ENCODE results near the gene ABCC1.
"Not testable (repeated sequence)": the region's sequence is repeated elsewhere in the genome, so short reads cannot be mapped to it uniquely, and the experiment has no call there.

Gene ABCC1

GRCh38 chr16:15949210-15950160 lies at the start of gene ABCC1:
ABCC1 (plus strand) TSS chr16:15949616; CDS start chr16:15949752, 136 bp downstream.
- peak; percentile 55 to 66 for DNase-seq (ENCODE audit: low read depth in 2 of 2)

GRCh38 chr16:15900357-15900756 lies 49.1 kb upstream of the ABCC1 start:
- DNase-seq (ENCODE audit: low read depth in 2 of 2): no peak

GRCh38 chr16:15900901-15901500 lies 48.4 kb upstream of the ABCC1 start:
- no peak for DNase-seq (ENCODE audit: low read depth in 2 of 2)

GRCh38 chr16:15903960-15904359 lies 45.5 kb upstream of the ABCC1 start:
- no peak for DNase-seq (ENCODE audit: low read depth in 2 of 2)

- no peak for DNase-seq (ENCODE audit: low read depth in 2 of 2)
Observed at GRCh38 chr16:15906439-15906838, 43.0 kb upstream of the ABCC1 start.

- no peak for DNase-seq (ENCODE audit: low read depth in 2 of 2)
Observed at GRCh38 chr16:15907863-15908478, 41.4 kb upstream of the ABCC1 start.

GRCh38 chr16:15911198-15911597 lies 38.2 kb upstream of the ABCC1 start:
- no peak for DNase-seq (ENCODE audit: low read depth in 2 of 2)

- no peak for DNase-seq (ENCODE audit: low read depth in 2 of 2)
Observed at GRCh38 chr16:15913046-15913698, 36.2 kb upstream of the ABCC1 start.

- no peak for DNase-seq (ENCODE audit: low read depth in 2 of 2)
Observed at GRCh38 chr16:15915555-15916081, 33.8 kb upstream of the ABCC1 start.

GRCh38 chr16:15916323-15916722 lies 33.1 kb upstream of the ABCC1 start:
- no peak for DNase-seq (ENCODE audit: low read depth in 2 of 2)

GRCh38 chr16:15918314-15918713 lies 31.1 kb upstream of the ABCC1 start:
- DNase-seq (ENCODE audit: low read depth in 2 of 2): not testable (repeated sequence)

- no peak for DNase-seq (ENCODE audit: low read depth in 2 of 2)
Observed at GRCh38 chr16:15919331-15919730, 30.1 kb upstream of the ABCC1 start.

- no peak for DNase-seq (ENCODE audit: low read depth in 2 of 2)
Observed at GRCh38 chr16:15924996-15925395, 24.4 kb upstream of the ABCC1 start.

GRCh38 chr16:15925631-15926030 lies 23.8 kb upstream of the ABCC1 start:
- DNase-seq (ENCODE audit: low read depth in 2 of 2): no peak

- no peak for DNase-seq (ENCODE audit: low read depth in 2 of 2)
Observed at GRCh38 chr16:15928261-15929104, 20.9 kb upstream of the ABCC1 start.

GRCh38 chr16:15932939-15933338 lies 16.5 kb upstream of the ABCC1 start:
- DNase-seq (ENCODE audit: low read depth in 2 of 2): no peak

- no peak for DNase-seq (ENCODE audit: low read depth in 2 of 2)
Observed at GRCh38 chr16:15933781-15934180, 15.6 kb upstream of the ABCC1 start.

GRCh38 chr16:15934991-15935390 lies 14.4 kb upstream of the ABCC1 start:
- no peak for DNase-seq (ENCODE audit: low read depth in 2 of 2)

GRCh38 chr16:15936809-15937208 lies 12.6 kb upstream of the ABCC1 start:
- not testable (repeated sequence) for DNase-seq (ENCODE audit: low read depth in 2 of 2)

- no peak for DNase-seq (ENCODE audit: low read depth in 2 of 2)
Observed at GRCh38 chr16:15942931-15943690, 6.3 kb upstream of the ABCC1 start.

All from stimulated activated CD8-positive, alpha-beta memory T cell treated with anti-CD3 and anti-CD28 coated beads, Interleukin-15, amount 100 ng/mL, for 4 hours (primary cell).